ENCODE measurements around the gene ZNF837.

GRCh38 chr19:58429745-58430144 lies 48.9 kb upstream of the ZNF837 start:
- TF ChIP-seq POLR2A (IDR thresholded peaks at IDR 0.05; ENCODE audit: low read length): no peak
- no peak for TF ChIP-seq GATA1 (IDR thresholded peaks at IDR 0.05; ENCODE audit: low read depth, low read length)
